ENCODE results near the gene VAMP8. TPM values are rescaled to one million over a fixed set of nuclear protein-coding genes. Genes with fewer than 3 reads are reported as not detected.

Gene VAMP8
- total and polyA plus RNA-seq, 2 donors (not counting 3 experiments of a cell fraction or from before 2014, with no cell fraction given), result 39.0 to 68.7 TPM

- H3K4me1 ChIP-seq (ENCODE audit: control insufficient read depth, extremely low read depth, insufficient read depth, low read length), result no peaks in the 10 kb centered on the region
- H3K4me2 ChIP-seq (ENCODE audit: insufficient read depth, low read length), result no peak overlapping the region
- H2AFZ ChIP-seq (ENCODE audit: low read depth, low read length), result no peak overlapping the region
- no peak overlapping the region for H3K9ac ChIP-seq (replicated peaks; ENCODE audit: extremely low read depth, insufficient read depth, low read length)
- H4K20me1 ChIP-seq (replicated peaks; ENCODE audit: control insufficient read depth, extremely low read depth, insufficient read depth, low read length), result no peaks in the 10 kb centered on the region
- no peak overlapping the region for H3K4me3 ChIP-seq (replicated peaks in 1 of 3; ENCODE audit: insufficient read depth in 1 of 3, low read depth in 1 of 3, low read length in 3 of 3)
- DNase-seq (ENCODE audit: low read depth, low spot score), result no peak
- no peak for TF ChIP-seq GATA2 (IDR thresholded peaks at IDR 0.05; ENCODE audit: insufficient read depth, insufficient read length, low read depth, low read length)
- no peak for TF ChIP-seq JUN (IDR thresholded peaks at IDR 0.05; ENCODE audit: borderline replicate concordance, insufficient read depth, insufficient read length, low read depth)
- TF ChIP-seq POLR2A (IDR thresholded peaks at IDR 0.05; ENCODE audit: low read depth, low read length), result no peak
- TF ChIP-seq POLR2AphosphoS5 (IDR thresholded peaks at IDR 0.05; ENCODE audit: insufficient read depth, low read depth, low read length), result no peak
- TF ChIP-seq CTCF (IDR thresholded peaks at IDR 0.05; ENCODE audit: extremely low read depth in 1 of 2, insufficient read depth in 1 of 2, low read depth in 1 of 2, low read length in 2 of 2), result no peak
- no peak for TF ChIP-seq FOS (IDR thresholded peaks at IDR 0.05; ENCODE audit: borderline replicate concordance, insufficient read depth, low read length)
- TF ChIP-seq MYC (IDR thresholded peaks at IDR 0.05; ENCODE audit: low read depth, low read length), result no peak
- no peaks in the 10 kb centered on the region for H3K79me2 ChIP-seq (ENCODE audit: control insufficient read depth, insufficient read depth, low read length)
- ChIA-PET CTCF (interaction anchor here (1.5 to 2.1 kb wide), 2 partner anchors 9 to 18 kb away, joined by 4 read pairs; partner anchors contain the start of gene MAT2A), POLR2A (interaction anchor here (0.6 kb wide), 1 partner anchor 9 kb away, joined by 3 read pairs; the partner anchor contains the start of gene MAT2A)
- H3K9me3 ChIP-seq (replicated peaks; ENCODE audit: control insufficient read depth, insufficient read depth, low read length), result no peaks in the 10 kb centered on the region
- H3K27ac ChIP-seq (ENCODE audit: insufficient read depth, low read depth, low read length), result no peak overlapping the region
- H3K36me3 ChIP-seq (ENCODE audit: control insufficient read depth in 2 of 2, extremely low read depth in 1 of 2, insufficient read depth in 2 of 2, low read length in 2 of 2), result no peaks in the 10 kb centered on the region
- H3K27me3 ChIP-seq (ENCODE audit: control insufficient read depth in 2 of 2, insufficient read depth in 2 of 2, low read length in 2 of 2), result peaks cover 7% of the 10 kb centered on the region in 2 experiments
- no TSS peak for BruUV-seq (replicated peaks)
- intact Hi-C loops (cut with micrococcal nuclease) (no loop called here), dilution Hi-C loops (cut with MboI; ENCODE audit: extremely low pct_ligation_motif_present, low sequenced_read_pairs) (no loop called here)
- FAIRE-seq, result no peak
- no peaks in the 10 kb centered on the region for H3K9me1 ChIP-seq (replicated peaks; ENCODE audit: control insufficient read depth, extremely low read depth, insufficient read depth, low read length)
Measured at GRCh38 chr2:85529809-85530208, 47.6 kb upstream of the VAMP8 start.

All from endothelial cell of umbilical vein (primary cell).